ENCODE data around the gene RING1. TPM values are rescaled to one million over a fixed set of nuclear protein-coding genes. Genes with fewer than 3 reads are reported as not detected.

Gene RING1
- total RNA-seq, 1 donor from 2014 or later, result 30.8 TPM

- no peak for DNase-seq (ENCODE audit: low read depth)
- H3K4me1 Mint-ChIP-seq (ENCODE audit: low read depth, unreplicated experiment), result peaks cover 42% of the 10 kb centered on the region
- peak overlapping the region; percentile 96 for H3K27ac ChIP-seq (ENCODE audit: low read depth, low read length)
Observed at GRCh38 chr6:33206864-33207551, 1.3 kb upstream of the RING1 start.

GRCh38 chr6:33207552-33208090, 679 bp upstream of the RING1 start:
- no peak for DNase-seq (ENCODE audit: low read depth)
- H3K79me2 ChIP-seq (ENCODE audit: insufficient read depth, low read length), result peaks cover 43% of the 10 kb centered on the region
- H3K36me3 ChIP-seq (ENCODE audit: insufficient read depth, low read length), result peaks cover 27% of the 10 kb centered on the region
- peaks cover 1% of the 10 kb centered on the region for H3K27me3 Mint-ChIP-seq (ENCODE audit: low read depth, unreplicated experiment)
- H3K9me3 ChIP-seq (ENCODE audit: insufficient read depth, low read depth, low read length), result no peaks in the 10 kb centered on the region
- H3K9ac ChIP-seq (ENCODE audit: low read length), result peak overlapping the region; percentile 99
- H3K27ac Mint-ChIP-seq (ENCODE audit: unreplicated experiment), result peak overlapping the region; percentile 97
- peak overlapping the region; percentile 89 for H3K4me3 Mint-ChIP-seq (ENCODE audit: unreplicated experiment)
- peaks cover 38% of the 10 kb centered on the region for H3K4me1 Mint-ChIP-seq (ENCODE audit: low read depth, unreplicated experiment)
- peak overlapping the region; percentile 96 for H3K4me2 ChIP-seq (ENCODE audit: low read length)
- peaks cover 30% of the 10 kb centered on the region for H4K20me1 ChIP-seq (ENCODE audit: insufficient read depth, low read length)
- H3K4me3 ChIP-seq (ENCODE audit: insufficient read depth, low read depth, low read length), result peak overlapping the region; percentile 80
- peak overlapping the region; percentile 39 for H2AFZ ChIP-seq (ENCODE audit: low read depth, low read length)
- TF ChIP-seq CTCF (IDR thresholded peaks at IDR 0.05; ENCODE audit: insufficient read depth, low read depth, low read length), result no peak
- TF ChIP-seq EZH2 (IDR thresholded peaks at IDR 0.05; ENCODE audit: insufficient read depth, low read length), result no peak
- H3K36me3 Mint-ChIP-seq (ENCODE audit: low read depth, unreplicated experiment), result peaks cover 27% of the 10 kb centered on the region
- H3K4me1 ChIP-seq (ENCODE audit: insufficient read depth, low read length), result peaks cover 49% of the 10 kb centered on the region
- peak overlapping the region; percentile 96 for H3K27ac ChIP-seq (ENCODE audit: low read depth, low read length)
- no peaks in the 10 kb centered on the region for H3K27me3 ChIP-seq (ENCODE audit: insufficient read depth, low read length)
- peaks cover 5% of the 10 kb centered on the region for H3K9me3 Mint-ChIP-seq (ENCODE audit: unreplicated experiment)
- no peak for FAIRE-seq

More at GRCh38 chr6:33206864-33207551, 1.3 kb upstream of the RING1 start:
- Mint-ChIP-seq H3K27me3 (ENCODE audit: low read depth, unreplicated experiment) (peaks cover 1% of the 10 kb centered on the region), H3K4me3 (ENCODE audit: unreplicated experiment) (peak overlapping the region; percentile 99), H3K9me3 (ENCODE audit: unreplicated experiment) (peaks cover 5% of the 10 kb centered on the region), H3K36me3 (ENCODE audit: low read depth, unreplicated experiment) (peaks cover 31% of the 10 kb centered on the region), H3K27ac (ENCODE audit: unreplicated experiment) (peak overlapping the region; percentile 97)
- Histone ChIP-seq H3K4me2 (ENCODE audit: low read length) (peak overlapping the region; percentile 96), H3K4me3 (ENCODE audit: insufficient read depth, low read depth, low read length) (peak overlapping the region; percentile 80), H2AFZ (ENCODE audit: low read depth, low read length) (no peak overlapping the region), H3K27me3 (ENCODE audit: insufficient read depth, low read length) (no peaks in the 10 kb centered on the region), H3K9me3 (ENCODE audit: insufficient read depth, low read depth, low read length) (no peaks in the 10 kb centered on the region), H3K36me3 (ENCODE audit: insufficient read depth, low read length) (peaks cover 33% of the 10 kb centered on the region), H4K20me1 (ENCODE audit: insufficient read depth, low read length) (peaks cover 36% of the 10 kb centered on the region), H3K4me1 (ENCODE audit: insufficient read depth, low read length) (peaks cover 55% of the 10 kb centered on the region), H3K9ac (ENCODE audit: low read length) (peak overlapping the region; percentile 99), H3K79me2 (ENCODE audit: insufficient read depth, low read length) (peaks cover 49% of the 10 kb centered on the region)
- no peak for FAIRE-seq
- TF ChIP-seq EZH2 (IDR thresholded peaks at IDR 0.05; ENCODE audit: insufficient read depth, low read length) (no peak), CTCF (IDR thresholded peaks at IDR 0.05; ENCODE audit: insufficient read depth, low read depth, low read length) (no peak)

GRCh38 chr6:33209856-33210255, 1.6 kb downstream of the RING1 start:
- Histone ChIP-seq H3K36me3 (ENCODE audit: insufficient read depth, low read length) (peaks cover 13% of the 10 kb centered on the region), H3K4me1 (ENCODE audit: insufficient read depth, low read length) (peaks cover 36% of the 10 kb centered on the region), H2AFZ (ENCODE audit: low read depth, low read length) (no peak overlapping the region), H3K9ac (ENCODE audit: low read length) (no peak overlapping the region), H3K4me2 (ENCODE audit: low read length) (no peak overlapping the region), H4K20me1 (ENCODE audit: insufficient read depth, low read length) (peaks cover 13% of the 10 kb centered on the region), H3K27ac (ENCODE audit: low read depth, low read length) (no peak overlapping the region), H3K27me3 (ENCODE audit: insufficient read depth, low read length) (no peaks in the 10 kb centered on the region), H3K4me3 (ENCODE audit: insufficient read depth, low read depth, low read length) (no peak overlapping the region), H3K79me2 (ENCODE audit: insufficient read depth, low read length) (peaks cover 26% of the 10 kb centered on the region), H3K9me3 (ENCODE audit: insufficient read depth, low read depth, low read length) (no peaks in the 10 kb centered on the region)
- H3K27ac Mint-ChIP-seq (ENCODE audit: unreplicated experiment), result no peak overlapping the region
- H3K4me1 Mint-ChIP-seq (ENCODE audit: low read depth, unreplicated experiment), result peaks cover 26% of the 10 kb centered on the region
- peaks cover 13% of the 10 kb centered on the region for H3K27me3 Mint-ChIP-seq (ENCODE audit: low read depth, unreplicated experiment)
- peaks cover 5% of the 10 kb centered on the region for H3K9me3 Mint-ChIP-seq (ENCODE audit: unreplicated experiment)
- no peak for TF ChIP-seq CTCF (IDR thresholded peaks at IDR 0.05; ENCODE audit: insufficient read depth, low read depth, low read length)
- DNase-seq (ENCODE audit: low read depth), result no peak
- peak overlapping the region; percentile 89 for H3K4me3 Mint-ChIP-seq (ENCODE audit: unreplicated experiment)
- peaks cover 15% of the 10 kb centered on the region for H3K36me3 Mint-ChIP-seq (ENCODE audit: low read depth, unreplicated experiment)
- no peak for FAIRE-seq

All from astrocyte (in vitro differentiated cells and primary cell).